Caco-2 (cell line): ENCODE measurements around the gene GPS2. TPM values are rescaled to one million over a fixed set of nuclear protein-coding genes. Genes with fewer than 3 reads are reported as not detected.

ENCODE experiments used
- BruUV-seq: library from RNA; stranded (reverse); fragments of 400-500 nt; replicated peaks from 2 replicates; lab custom pipeline; 2021; lab: Mats Ljungman, UMichigan
- CTCF ChIA-PET: fragments of 300-600 bp; sonication (Branson Sonifier 250); formaldehyde crosslinking; loops from one replicate; lab custom pipeline; 2022; ENCODE audit warnings: antibody characterized with exemption; lab: Charles Lee
- POLR2A ChIA-PET: fragments of 300-600 bp; sonication (Branson Sonifier 250); formaldehyde crosslinking; loops from one replicate; lab custom pipeline; 2022; ENCODE audit warnings: antibody characterized with exemption; lab: Charles Lee
- DNase-seq, 2 experiments: peaks; one replicate each; pipeline versions ENCODE4 v3.0.0 to v3.0.0-alpha.2; 2020 to 2022
- H3K27me3 ChIP-seq: replicated peaks from 2 replicates; pipeline ENCODE4 v1.6.0; 2011; ENCODE audit warnings: low read length; ENCODE audit not compliant: control insufficient read depth, insufficient read depth
- H3K36me3 ChIP-seq: 2 replicates; pipeline ENCODE4 v1.5.1; 2011; ENCODE audit warnings: low read length; ENCODE audit not compliant: control insufficient read depth, insufficient read depth
- H3K4me1 ChIP-seq: fragments of 250-450 bp; sonication (Bioruptor Pico); 2 replicates; pipeline ENCODE4 v1.5.1; 2020; ENCODE audit warnings: mild to moderate bottlenecking
- H3K4me3 ChIP-seq: 2 replicates; pipeline ENCODE4 v1.5.1; 2011; ENCODE audit warnings: low read depth, mild to moderate bottlenecking, control low read depth, low read length
- H3K9me3 ChIP-seq: fragments of 250-450 bp; sonication (Bioruptor Pico); 2 replicates; pipeline ENCODE4 v1.5.1; 2020; ENCODE audit warnings: mild to moderate bottlenecking, moderate library complexity
- H3K27ac Mint-ChIP-seq: one replicate; pipeline ENCODE4 v1.8.0; 2022; ENCODE audit warnings: mixed read lengths; ENCODE audit not compliant: unreplicated experiment
- H3K27me3 Mint-ChIP-seq: one replicate; pipeline ENCODE4 v1.8.0; 2022; ENCODE audit warnings: mixed read lengths; ENCODE audit not compliant: insufficient read depth, unreplicated experiment
- H3K36me3 Mint-ChIP-seq: one replicate; pipeline ENCODE4 v1.8.0; 2022; ENCODE audit warnings: mild to moderate bottlenecking, mixed read lengths; ENCODE audit not compliant: insufficient read depth, unreplicated experiment
- H3K4me1 Mint-ChIP-seq: one replicate; pipeline ENCODE4 v1.8.0; 2022; ENCODE audit warnings: low read depth, mixed read lengths; ENCODE audit not compliant: unreplicated experiment
- H3K4me3 Mint-ChIP-seq: one replicate; pipeline ENCODE4 v1.8.0; 2022; ENCODE audit warnings: mild to moderate bottlenecking, moderate library complexity, mixed read lengths; ENCODE audit not compliant: unreplicated experiment
- H3K9me3 Mint-ChIP-seq: one replicate; pipeline ENCODE4 v1.8.0; 2022; ENCODE audit warnings: mixed read lengths; ENCODE audit not compliant: unreplicated experiment
- CTCF ChIP-seq, 2 experiments: fragments of 200-600 bp in 1 of 2; IDR thresholded peaks; 1 replicate in 1 of 2; 2 replicates in 1 of 2; pipeline versions ENCODE4 v1.5.1 to v1.8.0; 2011 to 2022; ENCODE audit warnings: antibody characterized with exemption in 1 of 2, control low read depth in 1 of 2, inconsistent platforms in 1 of 2, low read depth in 1 of 2, low read length in 1 of 2, mild to moderate bottlenecking in 1 of 2, moderate library complexity in 1 of 2; ENCODE audit not compliant: insufficient read depth in 1 of 2, severe bottlenecking in 1 of 2, unreplicated experiment in 1 of 2
- intact Hi-C: fragments of 100-400 bp; cut with micrococcal nuclease; formaldehyde crosslinking; loops from one replicate; pipeline ENCODE4 v1.10.0; 2022; ENCODE audit not compliant: unreplicated experiment
- total RNA-seq: library from RNA; stranded (reverse); gene quantifications from 2 replicates; pipeline ENCODE4 v1.2.3, GENCODE V29; 2022

GPS2 gene
- total RNA-seq, 1 experiment from 2014 or later, result 39.2 TPM

- no peaks in the 10 kb centered on the region for H3K27me3 ChIP-seq
- CTCF ChIA-PET, result no interaction called here
- Mint-ChIP-seq H3K9me3 (no peaks in the 10 kb centered on the region), H3K27ac (no peak overlapping the region), H3K27me3 (no peaks in the 10 kb centered on the region), H3K4me1 (peaks cover 10% of the 10 kb centered on the region), H3K4me3 (peak overlapping the region; percentile 76), H3K36me3 (peaks cover 11% of the 10 kb centered on the region)
- H3K4me3 ChIP-seq, result peak overlapping the region; percentile 89
- no peak for TF ChIP-seq CTCF (IDR thresholded peaks at IDR 0.05; ENCODE audit: insufficient read depth in 1 of 2, low read depth in 1 of 2, low read length in 1 of 2, severe bottlenecking in 1 of 2, unreplicated experiment in 1 of 2)
- H3K4me1 ChIP-seq, result 0 out of 2 replicates have a peak, but pooled peaks cover 4% of the 10 kb centered on the region
- no peaks in the 10 kb centered on the region; the same call in 1 of the 2 replicates for H3K36me3 ChIP-seq
- BruUV-seq, result no TSS peak
- POLR2A ChIA-PET, result no interaction called here
- H3K9me3 ChIP-seq, result no peaks in the 10 kb centered on the region
- no peak for DNase-seq
- intact Hi-C loops, result no loop called here
These were observed 15.5 kb upstream of the GPS2 start for GRCh38 chr17:7330638-7331015.

GRCh38 chr17:7329997-7330637 is 15.0 kb upstream of the GPS2 start:
- CTCF ChIA-PET, result interaction anchor here (0.9 to 1.5 kb wide), 5 partner anchors 8 to 109 kb away, joined by 3 to 5 read pairs (median 3); no protein-coding TSS in a partner anchor
- H3K4me1 ChIP-seq, result 0 out of 2 replicates have a peak, but pooled peaks cover 4% of the 10 kb centered on the region

More at GRCh38 chr17:7329997-7330637, 15.0 kb upstream of the GPS2 start:
- Histone ChIP-seq H3K4me3 (peak overlapping the region; percentile 89), H3K9me3 (no peaks in the 10 kb centered on the region), H3K36me3 (no peaks in the 10 kb centered on the region; the same call in 1 of the 2 replicates), H3K27me3 (no peaks in the 10 kb centered on the region)
- intact Hi-C loops, result loop anchor here (2.0 kb wide), 1 partner anchor 15 kb away; the partner anchor contains the start of gene GPS2
- no TSS peak for BruUV-seq
- Mint-ChIP-seq H3K27ac (peak overlapping the region; percentile 48), H3K36me3 (peaks cover 11% of the 10 kb centered on the region), H3K4me3 (peak overlapping the region; percentile 76), H3K4me1 (peaks cover 10% of the 10 kb centered on the region), H3K9me3 (no peaks in the 10 kb centered on the region), H3K27me3 (no peaks in the 10 kb centered on the region)
- TF ChIP-seq CTCF (IDR thresholded peaks at IDR 0.05; ENCODE audit: insufficient read depth in 1 of 2, low read depth in 1 of 2, low read length in 1 of 2, severe bottlenecking in 1 of 2, unreplicated experiment in 1 of 2), result no peak
- POLR2A ChIA-PET, result interaction anchor here (0.6 to 1.0 kb wide), 9 partner anchors 14 to 242 kb away, joined by 3 to 5 read pairs (median 4); partner anchors contain the start of genes ACADVL, DLG4, GPS2 and SLC2A4
- peak; percentile 66 to 77 for DNase-seq
